A549 (cell line): ENCODE measurements around the gene LATS1. TPM values are rescaled to one million over a fixed set of nuclear protein-coding genes. Genes with fewer than 3 reads are reported as not detected.
"Not testable (repeated sequence)": the region's sequence is repeated elsewhere in the genome, so short reads cannot be mapped to it uniquely, and the experiment has no call there.

Source experiments
- ATAC-seq, 2 experiments: fragments of 200-7000 bp in 1 of 2; fragments of >200 bp in 1 of 2; cut with Nextera tagmentation in 1 of 2; cut with Tn5 transposase in 1 of 2; 3 replicates each; pipeline versions ENCODE4 v1.8.0 to v1.9.1; 2018 to 2020; ENCODE audit warnings: mild to moderate bottlenecking in 1 of 2, moderate library complexity in 1 of 2
- CTCF ChIA-PET: fragments of 300-600 bp; sonication (Branson Sonifier 250); formaldehyde crosslinking; extraction: SDS; loops from one replicate; lab custom pipeline; 2021; ENCODE audit warnings: antibody characterized with exemption, inconsistent platforms; lab: Yijun Ruan, JAX
- POLR2A ChIA-PET: fragments of 350-600 bp; formaldehyde crosslinking; extraction: SDS; loops from one replicate; lab custom pipeline; 2021; ENCODE audit warnings: antibody characterized with exemption, inconsistent platforms; lab: Yijun Ruan, JAX
- DNase-seq, 2 experiments: peaks; one replicate each; pipeline versions ENCODE4 v3.0.0 to v3.0.0-alpha.2; 2011 to 2016; ENCODE audit warnings: low read depth in 1 of 2, low spot score in 1 of 2
- FAIRE-seq: peaks from 2 replicates; lab custom pipeline; 2011; peaks lifted over from hg19 to GRCh38; lab: Jason Lieb, UNC
- H3K27ac ChIP-seq, 2 experiments: fragments of >200 bp; sonication (Bioruptor Twin); formaldehyde crosslinking; 3 replicates each; pipeline ENCODE4 v1.5.1; 2016 to 2017
- H3K4me1 ChIP-seq: fragments of >200 bp; sonication (Bioruptor Twin); formaldehyde crosslinking; 3 replicates; pipeline ENCODE4 v1.6.1; 2016
- H3K4me2 ChIP-seq: fragments of >200 bp; sonication (Bioruptor Twin); formaldehyde crosslinking; 3 replicates; pipeline ENCODE4 v1.6.1; 2016
- H3K4me3 ChIP-seq: fragments of >200 bp; sonication (Bioruptor Twin); formaldehyde crosslinking; 3 replicates; pipeline ENCODE4 v1.5.1; 2016
- H3K9me3 ChIP-seq: fragments of >200 bp; sonication (Bioruptor Twin); formaldehyde crosslinking; 3 replicates; pipeline ENCODE4 v1.6.1; 2016
- ATOH8 ChIP-seq: fragments of 250-450 bp; sonication (Bioruptor Pico); IDR thresholded peaks from 2 replicates; pipeline ENCODE4 v1.5.0; 2020; ENCODE audit warnings: low read depth, mild to moderate bottlenecking, moderate library complexity
- BHLHE40 ChIP-seq: IDR thresholded peaks from 2 replicates; pipeline ENCODE4 v1.6.1; 2012; ENCODE audit warnings: low read depth, low read length, inconsistent platforms
- CHD2 ChIP-seq: fragments of 150-350 bp; IDR thresholded peaks from 2 replicates; pipeline ENCODE4 v1.6.1; 2014; ENCODE audit warnings: low read length; ENCODE audit not compliant: partially characterized antibody
- EHF ChIP-seq: fragments of 250-450 bp; sonication (Bioruptor Pico); IDR thresholded peaks from 2 replicates; pipeline ENCODE4 v1.5.0; 2020; ENCODE audit warnings: mild to moderate bottlenecking
- EHMT2 ChIP-seq: fragments of 200-600 bp; sonication (generic); IDR thresholded peaks from 2 replicates; pipeline ENCODE4 v1.6.1; 2016; ENCODE audit warnings: antibody characterized with exemption, low read depth, mild to moderate bottlenecking, moderate library complexity
- ELK1 ChIP-seq: fragments of 150-350 bp; IDR thresholded peaks from 2 replicates; pipeline ENCODE4 v1.6.1; 2014; ENCODE audit warnings: low read depth, mild to moderate bottlenecking, low read length
- EP300 ChIP-seq, 2 experiments: fragments of >200 bp; sonication (Bioruptor Twin); formaldehyde crosslinking; IDR thresholded peaks; 2 replicates in 1 of 2; 3 replicates in 1 of 2; pipeline ENCODE4 v1.6.1; 2016 to 2017
- ESRRA ChIP-seq: fragments of 150-350 bp; IDR thresholded peaks from 2 replicates; pipeline ENCODE4 v1.6.1; 2014; ENCODE audit warnings: mild to moderate bottlenecking, low read length, borderline replicate concordance
- FOSB ChIP-seq: fragments of 250-450 bp; sonication (Bioruptor Pico); IDR thresholded peaks from 2 replicates; pipeline ENCODE4 v1.5.0; 2020; ENCODE audit warnings: mild to moderate bottlenecking, moderate library complexity
- FOXS1 ChIP-seq: fragments of 250-450 bp; sonication (Bioruptor Pico); IDR thresholded peaks from 2 replicates; pipeline ENCODE4 v1.5.0; 2020; ENCODE audit warnings: mild to moderate bottlenecking, moderate library complexity
- GATA3 ChIP-seq: IDR thresholded peaks from 2 replicates; pipeline ENCODE4 v1.6.1; 2012; ENCODE audit warnings: borderline replicate concordance
- HDAC2 ChIP-seq: fragments of 200-600 bp; sonication (generic); IDR thresholded peaks from 2 replicates; pipeline ENCODE4 v1.6.1; 2016
- HEYL ChIP-seq: fragments of 250-450 bp; sonication (Bioruptor Pico); IDR thresholded peaks from 2 replicates; pipeline ENCODE4 v1.8.0; 2021; ENCODE audit warnings: mild to moderate bottlenecking, moderate library complexity
- HOXB13 ChIP-seq: fragments of 250-450 bp; sonication (Bioruptor Pico); IDR thresholded peaks from 2 replicates; pipeline ENCODE4 v1.5.0; 2020; ENCODE audit warnings: low read depth, mild to moderate bottlenecking, moderate library complexity
- JUN ChIP-seq, 2 experiments: fragments of >200 bp; sonication (Bioruptor Twin); formaldehyde crosslinking; IDR thresholded peaks; 2 replicates in 1 of 2; 3 replicates in 1 of 2; pipeline ENCODE4 v1.6.1; 2016 to 2017
- JUNB ChIP-seq: fragments of >200 bp; sonication (Bioruptor Twin); formaldehyde crosslinking; IDR thresholded peaks from 2 replicates; pipeline ENCODE4 v1.6.1; 2016
- MAFK ChIP-seq: fragments of 450-650 bp; IDR thresholded peaks from 2 replicates; pipeline ENCODE4 v1.6.1; 2014; ENCODE audit not compliant: partially characterized antibody
- MYC ChIP-seq: IDR thresholded peaks from 2 replicates; pipeline ENCODE4 v1.6.1; 2012; ENCODE audit warnings: mild to moderate bottlenecking, inconsistent platforms, low read length, improper control_type of control experiment, borderline replicate concordance
- NFE2L2 ChIP-seq: fragments of 150-350 bp; conservative IDR thresholded peaks from 2 replicates; pipeline ENCODE4 v1.6.1; 2014; ENCODE audit warnings: low read length
- NPAS2 ChIP-seq: fragments of 250-450 bp; sonication (Bioruptor Pico); IDR thresholded peaks from 2 replicates; pipeline ENCODE4 v1.8.0; 2022; ENCODE audit warnings: mild to moderate bottlenecking, moderate library complexity, borderline replicate concordance
- PHF8 ChIP-seq: fragments of 200-600 bp; sonication (generic); IDR thresholded peaks from 2 replicates; pipeline ENCODE4 v1.6.1; 2016; ENCODE audit warnings: low read depth, mild to moderate bottlenecking, antibody characterized with exemption, moderate library complexity, borderline replicate concordance
- POLR2A ChIP-seq: IDR thresholded peaks from 2 replicates; pipeline ENCODE4 v1.6.1; 2012; ENCODE audit warnings: mild to moderate bottlenecking, low read length
- RCOR1 ChIP-seq: fragments of 150-350 bp; IDR thresholded peaks from 2 replicates; pipeline ENCODE4 v1.6.1; 2014; ENCODE audit warnings: antibody characterized with exemption, low read length, low read depth
- RNF2 ChIP-seq: fragments of 200-600 bp; sonication (generic); IDR thresholded peaks from 2 replicates; pipeline ENCODE4 v1.6.1; 2016; ENCODE audit warnings: low read depth, mild to moderate bottlenecking, antibody characterized with exemption, moderate library complexity, borderline replicate concordance
- SMC3 ChIP-seq: fragments of >200 bp; sonication (Bioruptor Twin); formaldehyde crosslinking; IDR thresholded peaks from 3 replicates; pipeline ENCODE4 v1.6.1; 2018; ENCODE audit warnings: inconsistent platforms
- ZNF302 ChIP-seq: fragments of 250-450 bp; sonication (Bioruptor Pico); IDR thresholded peaks from 2 replicates; pipeline ENCODE4 v1.9.0; 2021; ENCODE audit warnings: inconsistent platforms, mild to moderate bottlenecking, moderate library complexity
- WGBS: methylation state at CpG from one replicate; pipeline ENCODE4 v1.1.6; 2017; ENCODE audit errors: missing lambda C conversion rate; 5-methylcytosine and 5-hydroxymethylcytosine counted together
- polyA plus RNA-seq, 4 experiments: library from polyadenylated mRNA; depleted of rRNA in 3 of 4; stranded (reverse); fragments of >200 nt; fragmentation: RNase III in 1 of 4; extraction: RNeasy Plus Mini Kit Qiagen cat#74134 plus additional on column Dnase treatment in 1 of 4; gene quantifications; 2 replicates in 3 of 4; 3 replicates in 1 of 4; pipeline ENCODE4 v1.2.3, GENCODE V29; 2011 to 2017

LATS1 gene
- polyA plus RNA-seq, 2 of the 4 experiments (the other 2 are of a cell fraction): 6.1 to 18.5 TPM

- Histone ChIP-seq H3K4me1 (no peaks in the 10 kb centered on the region), H3K27ac (no peak overlapping the region), H3K4me3 (no peak overlapping the region), H3K4me2 (no peak overlapping the region), H3K9me3 (no peaks in the 10 kb centered on the region)
- FAIRE-seq: no peak
- ChIA-PET POLR2A (no interaction called here), CTCF (no interaction called here)
- no peak for ATAC-seq
- TF ChIP-seq GATA3: no peak
- TF ChIP-seq FOSB (CRISPR knock-in tag): no peak
- TF ChIP-seq HOXB13 (CRISPR knock-in tag): no peak
- no peak for TF ChIP-seq FOXS1 (CRISPR knock-in tag)
- TF ChIP-seq EHF: no peak
- TF ChIP-seq ATOH8: no peak
- no peak for TF ChIP-seq RCOR1
- TF ChIP-seq MYC: no peak
- no peak for TF ChIP-seq NFE2L2
- no peak for TF ChIP-seq HDAC2
- no peak for TF ChIP-seq RNF2
- TF ChIP-seq BHLHE40: no peak
- TF ChIP-seq JUN (IDR thresholded peaks at IDR 0.05): no peak
- no peak for TF ChIP-seq ESRRA
- TF ChIP-seq PHF8: no peak
- TF ChIP-seq ELK1: no peak
- no peak for TF ChIP-seq EP300 (IDR thresholded peaks at IDR 0.05)
- TF ChIP-seq EHMT2: no peak
- 85% methylated on average over 1 of the region's 1 CpG for WGBS
- DNase-seq: no peak
These were observed 37.4 kb downstream of the LATS1 start for GRCh38 chr6:149680503-149680902.

GRCh38 chr6:149672265-149672664, 45.6 kb downstream of the LATS1 start:
- ATAC-seq, H3K27ac ChIP-seq, H3K9me3 ChIP-seq, H3K4me2 ChIP-seq, DNase-seq, H3K4me1 ChIP-seq, POLR2A ChIA-PET, H3K4me3 ChIP-seq, FAIRE-seq: not testable (repeated sequence)
- CTCF ChIA-PET: interaction anchor here (1.1 kb wide), 1 partner anchor 127 kb away, joined by 3 read pairs; the partner anchor contains the start of gene PPIL4

GRCh38 chr6:149660028-149660427, 57.9 kb downstream of the LATS1 start:
- no peak for TF ChIP-seq ESRRA
- no peak for TF ChIP-seq HEYL (CRISPR knock-in tag)
- no peak for TF ChIP-seq JUNB
- TF ChIP-seq NPAS2 (CRISPR knock-in tag): no peak
- no peak for TF ChIP-seq CHD2
- no peak for TF ChIP-seq ZNF302 (CRISPR knock-in tag)
- no peak for TF ChIP-seq MAFK
- TF ChIP-seq SMC3: no peak
- no peak for TF ChIP-seq JUN (IDR thresholded peaks at IDR 0.05)
- no peak for TF ChIP-seq EP300 (IDR thresholded peaks at IDR 0.05)
- TF ChIP-seq POLR2A: no peak
- ChIA-PET POLR2A (interaction anchor here (0.5 kb wide), 1 partner anchor 32 kb away, joined by 3 read pairs; no protein-coding TSS in a partner anchor), CTCF (no interaction called here)
- H3K9me3 ChIP-seq: no peaks in the 10 kb centered on the region
- 92% methylated on average over 4 of the region's 4 CpGs for WGBS
- DNase-seq: no peak
- ATAC-seq: no peak
- no peak overlapping the region for H3K27ac ChIP-seq
- FAIRE-seq: no peak
- H3K4me3 ChIP-seq: no peak overlapping the region
- no peak overlapping the region for H3K4me2 ChIP-seq
- no peaks in the 10 kb centered on the region for H3K4me1 ChIP-seq
